Right cardiac atrium (tissue), 5 donors: Measurements from ENCODE around the gene SLC19A1. TPM values are rescaled to one million over a fixed set of nuclear protein-coding genes. Genes with fewer than 3 reads are reported as not detected.
A peak's percentile ranks its signal among the peaks of the same experiment; 100 is the strongest.

Source experiments
- ATAC-seq, 2 donors: fragments of 200-7000 bp; cut with Tn5 transposase; one replicate each; pipeline versions ENCODE4 v1.8.0 to v1.9.1; 2020; ENCODE audit warnings: moderate library complexity in 2 of 2, mild to moderate bottlenecking in 1 of 2
- DNase-seq, 3 donors: peaks; one replicate each; pipeline ENCODE4 v3.0.0-alpha.2; 2020
- H3K27ac ChIP-seq: one replicate; pipeline ENCODE4 v1.5.1; 2013; ENCODE audit warnings: mild to moderate bottlenecking, low read length, control low read depth, moderate library complexity
- H3K27me3 ChIP-seq: one replicate; pipeline ENCODE4 v1.6.1; 2013; ENCODE audit not compliant: control insufficient read depth, insufficient read depth
- H3K4me1 ChIP-seq: one replicate; pipeline ENCODE4 v1.6.1; 2013; ENCODE audit warnings: low read length; ENCODE audit not compliant: control insufficient read depth, insufficient read depth
- H3K4me3 ChIP-seq: one replicate; pipeline ENCODE4 v1.5.1; 2013; ENCODE audit warnings: low read length, control low read depth
- H3K9me3 ChIP-seq: one replicate; pipeline ENCODE4 v1.6.1; 2013; ENCODE audit warnings: low read length; ENCODE audit not compliant: control insufficient read depth
- WGBS: extraction: QIAGEN DNeasy Blood & Tissue Kit; methylation state at CpG from one replicate; pipeline ENCODE4 v1.1.7; 2013; 5-methylcytosine and 5-hydroxymethylcytosine counted together
- intact Hi-C, 4 donors: fragments of 100-400 bp; cut with DNase I; formaldehyde crosslinking; loops; one replicate each; pipeline versions ENCODE4 v1.11.0 to v1.14.0; 2022 to 2023
- polyA plus RNA-seq: library from polyadenylated mRNA; stranded (reverse); fragments of 200-250 nt; gene quantifications from one replicate; pipeline ENCODE4 v1.2.3, GENCODE V29; 2013
- total RNA-seq, 4 donors: library from RNA; stranded (reverse); fragmentation: NEBNext Ultra II Directional; extraction: Animal tissue kit (Norgen Biotek cat#: 25700); gene quantifications; one replicate each; pipeline ENCODE4 v1.2.1, GENCODE V29; 2021
- donor health status: healthy with polysubstance abuse.
- donor health status: DM: no; HTN: yes; CAD: no.
- donor health status: DM: no; HTN: no; CAD: no.
- donor health status: DM: no; HTN: yes; CAD: no; lungs with severe emphysema.
- donor health status: DM: yes; HTN: yes; CAD: no.

The SLC19A1 gene
- total and polyA plus RNA-seq, 5 donors: 2.3 to 5.0 (median 3.9) TPM

GRCh38 chr21:45519182-45519581 lies 23.1 kb downstream of the SLC19A1 start:
- ATAC-seq: no peak
- Histone ChIP-seq H3K9me3 (no peaks in the 10 kb centered on the region), H3K27ac (no peak overlapping the region), H3K27me3 (no peaks in the 10 kb centered on the region), H3K4me3 (no peak overlapping the region), H3K4me1 (no peaks in the 10 kb centered on the region)
- intact Hi-C loops: no loop called here
- WGBS: 95% methylated on average over 4 of the region's 4 CpGs
- DNase-seq: no peak

GRCh38 chr21:45518742-45519141 lies 23.5 kb downstream of the SLC19A1 start:
- intact Hi-C loops: no loop called here
- ATAC-seq: no peak
- Histone ChIP-seq H3K27me3 (no peaks in the 10 kb centered on the region), H3K9me3 (no peaks in the 10 kb centered on the region), H3K4me3 (no peak overlapping the region), H3K27ac (no peak overlapping the region), H3K4me1 (no peaks in the 10 kb centered on the region)
- WGBS: 87% methylated on average over 2 of the region's 2 CpGs
- DNase-seq: no peak

GRCh38 chr21:45517249-45518065 lies 24.8 kb downstream of the SLC19A1 start:
- DNase-seq: peak; percentile 14 to 39 (median 30)
- no peaks in the 10 kb centered on the region for H3K27me3 ChIP-seq
- intact Hi-C loops: no loop called here
- H3K4me1 ChIP-seq: no peaks in the 10 kb centered on the region
- H3K27ac ChIP-seq: no peak overlapping the region
- no peak for ATAC-seq
- no peak overlapping the region for H3K4me3 ChIP-seq
- WGBS: 96% methylated on average over 15 of the region's 15 CpGs
- no peaks in the 10 kb centered on the region for H3K9me3 ChIP-seq

GRCh38 chr21:45516671-45517151 lies 25.5 kb downstream of the SLC19A1 start:
- Histone ChIP-seq H3K27me3 (no peaks in the 10 kb centered on the region), H3K9me3 (no peaks in the 10 kb centered on the region), H3K4me3 (no peak overlapping the region), H3K27ac (no peak overlapping the region), H3K4me1 (no peaks in the 10 kb centered on the region)
- intact Hi-C loops: no loop called here
- ATAC-seq (no peak), DNase-seq (peak; percentile 5 to 52 (median 23))
- 92% methylated on average over 14 of the region's 14 CpGs for WGBS

DNA sequence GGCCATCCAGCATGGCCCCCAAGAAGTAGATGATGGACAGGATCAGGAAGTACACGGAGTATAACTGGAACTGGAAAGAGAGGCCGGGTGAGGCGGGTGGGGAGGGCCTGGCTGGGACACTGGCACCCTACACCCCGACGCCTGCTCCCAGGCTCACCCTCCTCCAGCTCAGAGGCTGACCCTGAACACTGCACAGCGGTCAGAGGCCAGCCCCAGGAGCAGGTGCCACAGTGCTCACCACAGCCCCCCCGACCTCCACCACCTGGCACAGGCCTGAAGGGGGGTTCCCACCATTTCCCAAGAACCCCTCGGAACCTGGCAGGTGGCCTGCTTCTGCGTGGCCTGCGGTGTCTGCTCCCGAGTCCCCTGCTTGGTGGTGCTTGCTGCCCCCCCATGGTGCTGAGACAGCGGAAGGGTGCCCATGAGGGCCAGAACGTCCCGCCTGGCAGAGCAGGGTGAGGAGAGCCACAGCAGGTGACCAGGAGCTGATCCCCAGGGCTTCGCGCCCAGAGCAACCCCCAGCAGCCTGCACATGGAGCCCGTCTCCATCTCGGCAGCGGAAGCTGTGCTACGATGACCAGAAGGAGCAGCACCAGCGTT lies 26.1 kb downstream of the SLC19A1 start:
- H3K4me1 ChIP-seq: no peaks in the 10 kb centered on the region
- 96% methylated on average over 21 of the region's 21 CpGs for WGBS
- H3K4me3 ChIP-seq: no peak overlapping the region
- DNase-seq (peak; percentile 7 to 43 (median 39)), ATAC-seq (peak in 1 of 2 donors; percentile 7)
- no peak overlapping the region for H3K27ac ChIP-seq
- intact Hi-C loops: no loop called here
- no peaks in the 10 kb centered on the region for H3K9me3 ChIP-seq
- no peaks in the 10 kb centered on the region for H3K27me3 ChIP-seq

GRCh38 chr21:45515241-45516061 lies 26.8 kb downstream of the SLC19A1 start:
- 95% methylated on average over 31 of the region's 31 CpGs for WGBS
- ATAC-seq: peak in 1 of 2 donors; percentile 4
- H3K4me1 ChIP-seq: no peaks in the 10 kb centered on the region
- no peak overlapping the region for H3K4me3 ChIP-seq
- no peaks in the 10 kb centered on the region for H3K27me3 ChIP-seq
- DNase-seq: peak; percentile 7 to 52 (median 38)
- intact Hi-C loops: no loop called here
- no peaks in the 10 kb centered on the region for H3K9me3 ChIP-seq
- no peak overlapping the region for H3K27ac ChIP-seq

DNA sequence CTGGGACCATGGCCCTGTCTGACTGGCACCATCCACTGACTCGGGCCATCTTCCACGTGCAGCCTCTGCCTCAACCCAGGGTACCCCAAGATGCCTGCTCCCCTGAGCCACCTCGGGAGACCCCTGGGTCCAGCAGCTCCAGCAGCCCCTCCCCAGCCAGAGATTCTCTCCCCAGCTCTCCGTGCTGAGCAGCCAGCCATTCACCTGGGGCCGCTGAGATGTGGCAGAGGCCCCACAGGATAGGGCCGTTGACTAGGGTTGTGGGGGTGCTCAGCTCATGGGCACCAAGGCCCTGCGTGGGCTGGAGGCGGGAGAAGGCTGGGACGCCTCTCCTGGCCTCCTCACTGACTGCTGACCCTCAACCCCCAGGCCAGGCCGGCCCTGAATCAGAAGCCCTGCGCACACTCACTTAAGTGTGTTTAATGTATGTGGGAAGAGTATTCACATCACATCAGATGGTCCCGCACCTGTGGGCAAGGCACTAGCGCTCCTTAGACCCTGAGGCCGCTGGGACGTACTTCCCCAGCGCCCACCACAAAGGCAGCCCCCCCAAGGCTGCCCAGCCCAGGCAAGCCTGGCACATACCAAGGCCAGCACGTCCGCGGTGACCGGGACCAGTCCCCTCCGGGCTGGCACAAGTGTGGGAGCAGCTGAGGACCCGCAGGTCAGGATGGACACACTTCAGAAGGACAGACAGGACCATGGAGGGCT lies 27.8 kb downstream of the SLC19A1 start:
- peak; percentile 9 to 52 (median 43) for DNase-seq
- no peaks in the 10 kb centered on the region for H3K27me3 ChIP-seq
- no peaks in the 10 kb centered on the region for H3K4me1 ChIP-seq
- ATAC-seq: peak in 1 of 2 donors; percentile 3
- H3K9me3 ChIP-seq: no peaks in the 10 kb centered on the region
- H3K4me3 ChIP-seq: no peak overlapping the region
- intact Hi-C loops: no loop called here
- H3K27ac ChIP-seq: no peak overlapping the region
- 89% methylated on average over 22 of the region's 22 CpGs for WGBS

DNA sequence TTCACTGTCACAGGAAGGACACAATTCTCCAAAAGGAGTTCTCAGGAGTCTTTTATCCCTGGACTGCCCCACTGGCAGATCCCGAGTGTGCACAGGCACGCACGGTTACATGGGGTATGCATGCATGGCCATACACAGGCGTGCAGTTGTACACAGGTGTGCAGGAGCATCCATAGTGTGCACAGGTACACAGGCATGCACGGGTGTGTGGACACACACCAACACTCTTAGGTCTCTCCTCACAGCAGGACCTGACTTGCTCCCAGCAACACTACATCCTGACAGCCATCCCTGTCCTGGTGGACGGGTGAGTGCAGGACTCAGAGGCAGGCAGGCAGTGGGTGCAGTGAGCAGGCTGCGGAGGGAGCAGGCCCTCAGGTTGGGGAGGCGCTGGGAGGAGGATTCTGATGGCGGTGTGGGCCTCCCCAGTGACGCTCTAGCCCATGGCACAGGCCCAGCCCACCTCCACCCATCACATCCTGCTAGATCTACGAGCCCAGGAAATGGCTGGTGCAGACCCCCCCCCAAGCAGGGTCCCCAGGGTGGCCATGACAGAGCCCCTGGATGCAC lies 28.4 kb downstream of the SLC19A1 start:
- DNase-seq (peak; percentile 12 to 55 (median 19)), ATAC-seq (peak in 1 of 2 donors; percentile 2)
- 85% methylated on average over 11 of the region's 11 CpGs for WGBS
- no peaks in the 10 kb centered on the region for H3K9me3 ChIP-seq
- no peak overlapping the region for H3K27ac ChIP-seq
- intact Hi-C loops: no loop called here
- H3K27me3 ChIP-seq: no peaks in the 10 kb centered on the region
- no peak overlapping the region for H3K4me3 ChIP-seq
- H3K4me1 ChIP-seq: no peaks in the 10 kb centered on the region

- Histone ChIP-seq H3K27ac (no peak overlapping the region), H3K4me3 (no peak overlapping the region), H3K4me1 (no peaks in the 10 kb centered on the region), H3K9me3 (no peaks in the 10 kb centered on the region), H3K27me3 (no peaks in the 10 kb centered on the region)
- ATAC-seq: peak in 1 of 2 donors; percentile 3
- intact Hi-C loops: no loop called here
- DNase-seq: peak; percentile 16 to 47 (median 41)
- 78% methylated on average over 19 of the region's 19 CpGs for WGBS
Observed at GRCh38 chr21:45513003-45513717, 29.1 kb downstream of the SLC19A1 start.

DNA sequence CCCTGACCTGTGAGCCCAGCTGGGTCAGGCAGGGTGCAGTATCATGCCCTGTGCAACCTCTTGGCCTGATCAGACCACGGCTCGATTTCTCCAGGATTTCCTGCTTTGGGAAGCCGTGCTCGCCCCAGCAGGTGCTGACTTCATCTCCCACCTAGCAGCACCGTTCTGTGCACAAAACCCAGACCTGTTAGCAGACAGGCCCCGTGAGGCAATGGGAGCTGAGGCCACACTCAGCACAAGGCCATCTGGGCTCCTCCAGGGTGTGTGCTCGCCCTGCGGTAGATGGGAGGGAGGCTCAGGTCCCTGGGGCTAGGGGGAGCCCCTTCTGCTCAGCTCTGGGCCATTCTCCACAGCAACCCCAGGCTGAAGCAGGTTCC lies 29.6 kb downstream of the SLC19A1 start:
- 78% methylated on average over 8 of the region's 8 CpGs for WGBS
- Histone ChIP-seq H3K27me3 (no peaks in the 10 kb centered on the region), H3K4me3 (no peak overlapping the region), H3K27ac (no peak overlapping the region), H3K4me1 (no peaks in the 10 kb centered on the region), H3K9me3 (no peaks in the 10 kb centered on the region)
- intact Hi-C loops: no loop called here
- peak; percentile 7 to 39 (median 18) for DNase-seq
- ATAC-seq: no peak
